K562 (cell line): ENCODE measurements around the gene KAZN. TPM values are rescaled to one million over a fixed set of nuclear protein-coding genes. Genes with fewer than 3 reads are reported as not detected.

Experiments used
- ATAC-seq: fragments of 200-7000 bp; cut with Tn5 transposase; 3 replicates; pipeline ENCODE4 v1.9.1; 2020; ENCODE audit warnings: moderate library complexity
- BruUV-seq: library from RNA; stranded (reverse); fragments of 400-500 nt; replicated peaks from 2 replicates; lab custom pipeline; 2021; lab: Mats Ljungman, UMichigan
- CTCF ChIA-PET: fragments of 300-600 bp; formaldehyde crosslinking; extraction: SDS; loops from one replicate; lab custom pipeline; 2021; ENCODE audit warnings: low intra/inter-chr PET ratio; lab: Yijun Ruan, JAX
- POLR2A ChIA-PET: fragments of 300-600, 350-650 bp; sonication (Branson Sonifier 250); formaldehyde crosslinking; extraction: SDS; loops from one replicate; lab custom pipeline; 2021; ENCODE audit warnings: antibody characterized with exemption, inconsistent platforms; lab: Yijun Ruan, JAX
- DNase-seq, 4 experiments: peaks; one replicate each; pipeline versions ENCODE4 v3.0.0 to v3.0.0-alpha.2; 2011 to 2018; ENCODE audit warnings: low spot score in 3 of 4, mixed read lengths in 3 of 4; ENCODE audit errors: extremely low read depth in 1 of 4
- FAIRE-seq: peaks from 2 replicates; lab custom pipeline; 2011; peaks lifted over from hg19 to GRCh38; lab: Jason Lieb, UNC
- H2AFZ ChIP-seq: 2 replicates; pipeline ENCODE4 v1.6.0; 2011; ENCODE audit warnings: low read depth, low read length, control low read depth, inconsistent platforms
- H3K27ac ChIP-seq: fragments of 200-600 bp; 3 replicates; pipeline ENCODE4 v1.8.0; 2011; ENCODE audit warnings: low read depth, mild to moderate bottlenecking, control low read depth, inconsistent platforms, low read length, moderate library complexity, mixed read lengths; ENCODE audit errors: extremely low read depth
- H3K27me3 ChIP-seq, 2 experiments: fragments of 300-600 bp in 1 of 2; 2 replicates in 1 of 2; 3 replicates in 1 of 2; pipeline versions ENCODE4 v1.6.0 to v1.8.0; 2011; ENCODE audit warnings: inconsistent platforms in 2 of 2, low read length in 2 of 2, mild to moderate bottlenecking in 1 of 2, mixed read lengths in 1 of 2, moderate library complexity in 1 of 2; ENCODE audit not compliant: control insufficient read depth in 2 of 2, insufficient read depth in 2 of 2
- H3K36me3 ChIP-seq: fragments of 300-600 bp; 3 replicates; pipeline ENCODE4 v1.8.0; 2011; ENCODE audit warnings: mild to moderate bottlenecking, low read length, inconsistent platforms; ENCODE audit not compliant: control insufficient read depth, insufficient read depth
- H3K4me1 ChIP-seq, 2 experiments: fragments of 200-600 bp in 1 of 2; replicated peaks in 1 of 2; 2 replicates in 1 of 2; 3 replicates in 1 of 2; pipeline versions ENCODE4 v1.5.1 to v1.8.0; 2011; ENCODE audit warnings: inconsistent platforms in 2 of 2, low read length in 2 of 2, mild to moderate bottlenecking in 1 of 2, mixed read lengths in 1 of 2, moderate library complexity in 1 of 2; ENCODE audit not compliant: control insufficient read depth in 2 of 2, insufficient read depth in 2 of 2
- H3K4me2 ChIP-seq: 2 replicates; pipeline ENCODE4 v1.6.1; 2011; ENCODE audit warnings: low read length, control low read depth, inconsistent platforms, mixed read lengths; ENCODE audit not compliant: insufficient read depth
- H3K4me3 ChIP-seq: fragments of 200-600 bp; sonication (generic), shearing (Covaris generic); 2 replicates; pipeline ENCODE4 v1.5.1; 2016; ENCODE audit warnings: control low read depth, inconsistent platforms
- H3K79me2 ChIP-seq: fragments of 200-600 bp; 3 replicates; pipeline ENCODE4 v1.8.0; 2011; ENCODE audit warnings: low read length, inconsistent platforms; ENCODE audit not compliant: control insufficient read depth, insufficient read depth
- H3K9ac ChIP-seq, 2 experiments: 2 replicates each; pipeline versions ENCODE4 v1.6.0 to v1.6.1; 2011; ENCODE audit warnings: low read depth in 2 of 2, low read length in 2 of 2, control low read depth in 1 of 2, inconsistent platforms in 1 of 2, mild to moderate bottlenecking in 1 of 2, mixed read lengths in 1 of 2; ENCODE audit not compliant: insufficient read depth in 1 of 2
- H3K9me1 ChIP-seq: one replicate; pipeline ENCODE4 v1.6.0; 2011; ENCODE audit warnings: inconsistent platforms, mild to moderate bottlenecking, low read length, moderate library complexity; ENCODE audit not compliant: control insufficient read depth, insufficient read depth
- H3K9me3 ChIP-seq: replicated peaks from 2 replicates; pipeline ENCODE4 v1.5.1; 2011; ENCODE audit warnings: low read depth, low read length, inconsistent platforms; ENCODE audit not compliant: control insufficient read depth, insufficient read depth
- H4K20me1 ChIP-seq: replicated peaks from 2 replicates; pipeline ENCODE4 v1.6.1; 2011; ENCODE audit warnings: low read length, inconsistent platforms, mixed read lengths; ENCODE audit not compliant: control insufficient read depth, insufficient read depth
- HMG20B ChIP-seq: fragments of 250-450 bp; sonication (Bioruptor Pico); IDR thresholded peaks from 2 replicates; pipeline ENCODE4 v1.5.0; 2021; ENCODE audit warnings: mild to moderate bottlenecking
- ILK ChIP-seq: fragments of 450-650 bp; IDR thresholded peaks from 2 replicates; pipeline ENCODE4 v1.6.1; 2016; ENCODE audit warnings: missing genetic modification characterization, low read depth, mild to moderate bottlenecking, missing compliant biosample characterization, moderate library complexity, borderline replicate concordance
- ZBTB26 ChIP-seq: fragments of 450-650 bp; formaldehyde crosslinking; IDR thresholded peaks from 2 replicates; pipeline ENCODE4 v1.4.0; 2022; ENCODE audit warnings: missing genetic modification characterization
- ZNF165 ChIP-seq: fragments of 250-450 bp; sonication (Bioruptor Pico); IDR thresholded peaks from 2 replicates; pipeline ENCODE4 v1.4.0; 2020; ENCODE audit warnings: borderline replicate concordance
- ZNF175 ChIP-seq: fragments of 200-800 bp; sonication (Bioruptor generic); IDR thresholded peaks from 2 replicates; pipeline ENCODE4 v1.6.1; 2016; ENCODE audit warnings: low read depth, mild to moderate bottlenecking, missing genetic modification characterization, missing compliant biosample characterization
- ZNF263 ChIP-seq: sonication (generic); formaldehyde crosslinking; IDR thresholded peaks from 2 replicates; pipeline ENCODE4 v1.8.0; 2022; ENCODE audit warnings: mild to moderate bottlenecking, missing genetic modification reagents, borderline replicate concordance
- WGBS: fragments of 100-300 bp; shearing (Covaris generic); methylation state at CpG from one replicate; pipeline ENCODE4 v1.1.6; 2016; ENCODE audit warnings: low coverage, mixed read lengths; ENCODE audit not compliant: insufficient coverage; ENCODE audit errors: missing lambda C conversion rate; 5-methylcytosine and 5-hydroxymethylcytosine counted together
- in situ Hi-C: fragments of 300-500 bp; cut with MboI; formaldehyde crosslinking; loops from 4 replicates; pipeline ENCODE4 v1.15.0; 2018; ENCODE audit warnings: inconsistent platforms, mixed read lengths
- intact Hi-C: fragments of 100-400 bp; cut with micrococcal nuclease; formaldehyde crosslinking; loops from 2 replicates; pipeline ENCODE4 v1.14.2; 2022
- polyA plus RNA-seq, 8 experiments: library from polyadenylated mRNA; depleted of rRNA in 4 of 8; stranded (reverse) in 5 of 8; unstranded in 3 of 8; fragments of >200 nt; fragmentation: Nextera tagmentation in 2 of 8; fragmentation: Illumina TruSeq in 1 of 8; extraction: Ambion mirVana in 2 of 8; extraction: Trizol in 1 of 8; gene quantifications; 2 replicates each; pipeline versions ENCODE4 v1.2.1 to v1.2.3, GENCODE V29; 2011 to 2014; ENCODE audit warnings: inconsistent platforms in 1 of 8, missing spikeins in 1 of 8
- total RNA-seq, 7 experiments: library from RNA; depleted of rRNA in 6 of 7; stranded (reverse); fragments of >200 nt in 6 of 7; fragmentation: Illumina TruSeq in 2 of 7; extraction: Trizol in 2 of 7; gene quantifications; 2 replicates each; pipeline versions ENCODE4 v1.2.1 to v1.2.3, GENCODE V29; 2011 to 2021; ENCODE audit warnings: low replicate concordance in 1 of 7

The KAZN gene
- total and polyA plus RNA-seq, 9 of the 15 experiments (the other 6 are each of a cell fraction or from before 2014, with no cell fraction given) = 2.1 to 21.6 (median 5.4) TPM

GRCh38 chr1:14616632-14617396 lies 18.3 kb downstream of the KAZN start:
- Histone ChIP-seq H4K20me1 (no peaks in the 10 kb centered on the region; the same call in 1 of the 2 replicates), H3K36me3 (no peaks in the 10 kb centered on the region), H3K27me3 (peaks cover 28 to 55% of the 10 kb centered on the region in 2 experiments), H3K9ac (no peak overlapping the region), H3K27ac (no peak overlapping the region), H3K4me3 (no peak overlapping the region), H2AFZ (no peak overlapping the region), H3K79me2 (no peaks in the 10 kb centered on the region), H3K4me1 (no peaks in the 10 kb centered on the region), H3K9me3 (no peaks in the 10 kb centered on the region), H3K9me1 (no peaks in the 10 kb centered on the region), H3K4me2 (no peak overlapping the region)
- FAIRE-seq = peak; percentile 15
- ChIA-PET CTCF (no interaction called here), POLR2A (interaction anchor here (0.6 kb wide), 1 partner anchor 15 kb away, joined by 3 read pairs; no protein-coding TSS in a partner anchor)
- peak in 2 of 4 experiments; percentile 30 to 32 for DNase-seq
- no peak for TF ChIP-seq HMG20B (CRISPR knock-in tag)
- no peak for TF ChIP-seq ILK (tag)
- no peak for TF ChIP-seq ZNF263 (CRISPR knock-in tag)
- no peak for TF ChIP-seq ZBTB26 (CRISPR knock-in tag)
- TF ChIP-seq ZNF175 (CRISPR knock-in tag) = no peak
- no peak for TF ChIP-seq ZNF165 (CRISPR knock-in tag)
- intact Hi-C loops = no loop called here
- no peak for ATAC-seq
- no TSS peak for BruUV-seq
- WGBS = 2% methylated on average over 11 of the region's 11 CpGs
- in situ Hi-C loops = no loop called here
